Medulla oblongata (tissue), 1 donor: ENCODE measurements around the gene B9D2.
A peak's percentile ranks its signal among the peaks of the same experiment; 100 is the strongest.

Source experiments
- DNase-seq: peaks from one replicate; pipeline ENCODE4 v3.0.0-alpha.2; 2015; ENCODE audit errors: extremely low spot score

The B9D2 gene

GRCh38 chr19:41327576-41328156, 36.3 kb downstream of the B9D2 start:
- peak; percentile 62 for DNase-seq

- DNase-seq, result peak; percentile 5
Observed at GRCh38 chr19:41327076-41327575, 36.8 kb downstream of the B9D2 start.

GRCh38 chr19:41325947-41326706, 37.8 kb downstream of the B9D2 start:
- DNase-seq, result peak; percentile 9

- peak; percentile 4 for DNase-seq
Observed at GRCh38 chr19:41325640-41325946, 38.4 kb downstream of the B9D2 start.

GRCh38 chr19:41324921-41325639, 38.9 kb downstream of the B9D2 start:
- peak; percentile 7 for DNase-seq

- DNase-seq, result peak; percentile 51
Observed at GRCh38 chr19:41324231-41324702, 39.7 kb downstream of the B9D2 start.

- DNase-seq, result peak; percentile 28
Observed at GRCh38 chr19:41323430-41324125, 40.4 kb downstream of the B9D2 start.

- no peak for DNase-seq
Observed at GRCh38 chr19:41323023-41323422, 40.9 kb downstream of the B9D2 start.

- DNase-seq, result no peak
Observed at GRCh38 chr19:41322451-41322850, 41.5 kb downstream of the B9D2 start.

GRCh38 chr19:41321600-41322270, 42.2 kb downstream of the B9D2 start:
- DNase-seq, result peak; percentile 8

- DNase-seq, result no peak
Observed at GRCh38 chr19:41321204-41321599, 42.7 kb downstream of the B9D2 start.

GRCh38 chr19:41320568-41320967, 43.4 kb downstream of the B9D2 start:
- DNase-seq, result no peak

GRCh38 chr19:41320185-41320518, 43.8 kb downstream of the B9D2 start:
- DNase-seq, result no peak

GRCh38 chr19:41319500-41320184, 44.3 kb downstream of the B9D2 start:
- DNase-seq, result no peak

GRCh38 chr19:41318696-41319499, 45.1 kb downstream of the B9D2 start:
- no peak for DNase-seq

- DNase-seq, result no peak
Observed at GRCh38 chr19:41316306-41316920, 47.5 kb downstream of the B9D2 start.

- DNase-seq, result no peak
Observed at GRCh38 chr19:41311613-41312012, 52.3 kb downstream of the B9D2 start.

GRCh38 chr19:41311072-41311471, 52.9 kb downstream of the B9D2 start:
- DNase-seq, result no peak

- DNase-seq, result peak; percentile 90
Observed at GRCh38 chr19:41310033-41310831, 53.7 kb downstream of the B9D2 start, which contains the start of gene CCDC97. CCDC97 (plus strand) TSS chr19:41310172; CDS start chr19:41310311, 139 bp downstream.
